ENCODE results near the gene UTP14C. TPM values are rescaled to one million over a fixed set of nuclear protein-coding genes. Genes with fewer than 3 reads are reported as not detected.

The UTP14C gene
- total and polyA plus RNA-seq, 2 of the 13 experiments (the other 11 are each of a cell fraction or from before 2014, with no cell fraction given), result 8.8 to 12.2 TPM

GRCh38 chr13:51997641-51998330 is 26.7 kb upstream of the UTP14C start (continued):
- TF ChIP-seq BRD4 (CRISPR knock-in tag; IDR thresholded peaks at IDR 0.05) (no peak), CEBPG (CRISPR knock-in tag; IDR thresholded peaks at IDR 0.05) (peak; percentile 59; the same call in 1 of the 2 replicates), KMT2A (CRISPR knock-in tag; IDR thresholded peaks at IDR 0.05) (peak; percentile 75; the same call in 1 of the 2 replicates), EP300 (IDR thresholded peaks at IDR 0.05; ENCODE audit: low read depth in 2 of 2, low read length in 2 of 2) (peak; percentile 18 to 83; a peak in 2 of 4 replicates), EP300 (CRISPR knock-in tag; IDR thresholded peaks at IDR 0.05; ENCODE audit: borderline replicate concordance) (peak; percentile 85), ZNF335 (CRISPR knock-in tag; IDR thresholded peaks at IDR 0.05) (no peak), ZNF12 (CRISPR knock-in tag; IDR thresholded peaks at IDR 0.05) (peak; percentile 83), KLF16 (CRISPR knock-in tag; IDR thresholded peaks at IDR 0.05) (peak in 1 of 2 experiments; percentile 45; a peak in 1 of 4 replicates), ARID4A (CRISPR knock-in tag; IDR thresholded peaks at IDR 0.05; ENCODE audit: borderline replicate concordance) (peak; percentile 47; the same call in 1 of the 2 replicates), RXRA (CRISPR knock-in tag; IDR thresholded peaks at IDR 0.05) (peak; percentile 79; the same call in 1 of the 2 replicates), ZNF331 (CRISPR knock-in tag; IDR thresholded peaks at IDR 0.05) (peak; percentile 87), ZNF503 (CRISPR knock-in tag; IDR thresholded peaks at IDR 0.05) (peak; percentile 63; the same call in 1 of the 2 replicates), SRY (CRISPR knock-in tag; IDR thresholded peaks at IDR 0.05) (no peak), FOXK2 (IDR thresholded peaks at IDR 0.05) (peak; percentile 40; the same call in 1 of the 2 replicates), CENPBD1 (CRISPR knock-in tag; IDR thresholded peaks at IDR 0.05; ENCODE audit: borderline replicate concordance, low read depth) (no peak), ZNF672 (CRISPR knock-in tag; IDR thresholded peaks at IDR 0.05) (no peak), RAD21 (CRISPR knock-in tag; IDR thresholded peaks at IDR 0.05) (no peak)
- TF ChIP-seq, protein P1, sequence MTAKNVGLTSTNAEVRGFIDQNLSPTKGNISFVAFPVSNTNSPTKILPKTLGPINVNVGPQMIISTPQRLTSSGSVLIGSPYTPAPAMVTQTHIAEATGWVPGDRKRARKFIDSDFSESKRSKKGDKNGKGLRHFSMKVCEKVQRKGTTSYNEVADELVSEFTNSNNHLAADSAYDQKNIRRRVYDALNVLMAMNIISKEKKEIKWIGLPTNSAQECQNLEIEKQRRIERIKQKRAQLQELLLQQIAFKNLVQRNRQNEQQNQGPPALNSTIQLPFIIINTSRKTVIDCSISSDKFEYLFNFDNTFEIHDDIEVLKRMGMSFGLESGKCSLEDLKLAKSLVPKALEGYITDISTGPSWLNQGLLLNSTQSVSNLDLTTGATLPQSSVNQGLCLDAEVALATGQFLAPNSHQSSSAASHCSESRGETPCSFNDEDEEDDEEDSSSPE (CRISPR knock-in tag; IDR thresholded peaks at IDR 0.05), result 0 out of 2 replicates have a peak, but pooled peaks have one; percentile 28
- TF ChIP-seq, protein P2, sequence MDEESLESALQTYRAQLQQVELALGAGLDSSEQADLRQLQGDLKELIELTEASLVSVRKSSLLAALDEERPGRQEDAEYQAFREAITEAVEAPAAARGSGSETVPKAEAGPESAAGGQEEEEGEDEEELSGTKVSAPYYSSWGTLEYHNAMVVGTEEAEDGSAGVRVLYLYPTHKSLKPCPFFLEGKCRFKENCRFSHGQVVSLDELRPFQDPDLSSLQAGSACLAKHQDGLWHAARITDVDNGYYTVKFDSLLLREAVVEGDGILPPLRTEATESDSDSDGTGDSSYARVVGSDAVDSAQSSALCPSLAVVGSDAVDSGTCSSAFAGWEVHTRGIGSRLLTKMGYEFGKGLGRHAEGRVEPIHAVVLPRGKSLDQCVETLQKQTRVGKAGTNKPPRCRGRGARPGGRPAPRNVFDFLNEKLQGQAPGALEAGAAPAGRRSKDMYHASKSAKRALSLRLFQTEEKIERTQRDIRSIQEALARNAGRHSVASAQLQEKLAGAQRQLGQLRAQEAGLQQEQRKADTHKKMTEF (CRISPR knock-in tag; IDR thresholded peaks at IDR 0.05), result peak; percentile 64; the same call in 1 of the 2 replicates
